ENCODE data around the gene CYTH2. TPM values are rescaled to one million over a fixed set of nuclear protein-coding genes. Genes with fewer than 3 reads are reported as not detected.

Gene CYTH2
- total RNA-seq, 1 donor from 2014 or later = 67.1 TPM

DNA sequence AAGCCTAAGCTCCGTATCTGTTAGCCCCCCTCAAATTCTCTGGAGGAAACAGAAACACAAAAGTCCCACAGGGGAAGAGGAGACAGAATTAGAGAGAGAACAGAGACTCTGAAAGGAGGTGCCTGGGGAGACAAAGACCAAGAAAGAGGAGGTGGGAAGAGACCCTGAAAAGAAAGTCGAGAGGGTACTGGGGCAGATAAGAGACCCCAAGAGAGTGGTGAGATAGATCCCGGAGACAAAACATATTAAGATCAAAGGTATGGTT lies 24.3 kb upstream of the CYTH2 start:
- Histone ChIP-seq H3K4me1 (ENCODE audit: insufficient read depth, low read length) (peaks cover 19% of the 10 kb centered on the region), H3K36me3 (ENCODE audit: insufficient read depth, low read length) (peaks cover 10% of the 10 kb centered on the region), H3K9ac (ENCODE audit: low read length) (peak overlapping the region; percentile 95), H3K27me3 (ENCODE audit: insufficient read depth, low read length) (peaks cover 18% of the 10 kb centered on the region), H3K4me3 (ENCODE audit: insufficient read depth, low read depth, low read length) (peak overlapping the region; percentile 100), H2AFZ (ENCODE audit: low read depth, low read length) (peak overlapping the region; percentile 76), H3K79me2 (ENCODE audit: insufficient read depth, low read length) (peaks cover 30% of the 10 kb centered on the region), H3K4me2 (ENCODE audit: low read length) (peak overlapping the region; percentile 91), H4K20me1 (ENCODE audit: insufficient read depth, low read length) (peaks cover 14% of the 10 kb centered on the region), H3K9me3 (ENCODE audit: insufficient read depth, low read depth, low read length) (no peaks in the 10 kb centered on the region), H3K27ac (ENCODE audit: low read depth, low read length) (no peak overlapping the region)
- Mint-ChIP-seq H3K9me3 (ENCODE audit: unreplicated experiment) (no peaks in the 10 kb centered on the region), H3K4me1 (ENCODE audit: low read depth, unreplicated experiment) (peaks cover 12% of the 10 kb centered on the region), H3K27me3 (ENCODE audit: low read depth, unreplicated experiment) (peaks cover 8% of the 10 kb centered on the region), H3K4me3 (ENCODE audit: unreplicated experiment) (peak overlapping the region; percentile 85), H3K36me3 (ENCODE audit: low read depth, unreplicated experiment) (peaks cover 19% of the 10 kb centered on the region), H3K27ac (ENCODE audit: unreplicated experiment) (peak overlapping the region; percentile 94)
- DNase-seq (ENCODE audit: low read depth) (no peak), FAIRE-seq (no peak)
- TF ChIP-seq EZH2 (IDR thresholded peaks at IDR 0.05; ENCODE audit: insufficient read depth, low read length) = no peak
- TF ChIP-seq, protein P1, sequence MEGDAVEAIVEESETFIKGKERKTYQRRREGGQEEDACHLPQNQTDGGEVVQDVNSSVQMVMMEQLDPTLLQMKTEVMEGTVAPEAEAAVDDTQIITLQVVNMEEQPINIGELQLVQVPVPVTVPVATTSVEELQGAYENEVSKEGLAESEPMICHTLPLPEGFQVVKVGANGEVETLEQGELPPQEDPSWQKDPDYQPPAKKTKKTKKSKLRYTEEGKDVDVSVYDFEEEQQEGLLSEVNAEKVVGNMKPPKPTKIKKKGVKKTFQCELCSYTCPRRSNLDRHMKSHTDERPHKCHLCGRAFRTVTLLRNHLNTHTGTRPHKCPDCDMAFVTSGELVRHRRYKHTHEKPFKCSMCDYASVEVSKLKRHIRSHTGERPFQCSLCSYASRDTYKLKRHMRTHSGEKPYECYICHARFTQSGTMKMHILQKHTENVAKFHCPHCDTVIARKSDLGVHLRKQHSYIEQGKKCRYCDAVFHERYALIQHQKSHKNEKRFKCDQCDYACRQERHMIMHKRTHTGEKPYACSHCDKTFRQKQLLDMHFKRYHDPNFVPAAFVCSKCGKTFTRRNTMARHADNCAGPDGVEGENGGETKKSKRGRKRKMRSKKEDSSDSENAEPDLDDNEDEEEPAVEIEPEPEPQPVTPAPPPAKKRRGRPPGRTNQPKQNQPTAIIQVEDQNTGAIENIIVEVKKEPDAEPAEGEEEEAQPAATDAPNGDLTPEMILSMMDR (IDR thresholded peaks at IDR 0.05; ENCODE audit: insufficient read depth, low read depth, low read length) = no peak

DNA sequence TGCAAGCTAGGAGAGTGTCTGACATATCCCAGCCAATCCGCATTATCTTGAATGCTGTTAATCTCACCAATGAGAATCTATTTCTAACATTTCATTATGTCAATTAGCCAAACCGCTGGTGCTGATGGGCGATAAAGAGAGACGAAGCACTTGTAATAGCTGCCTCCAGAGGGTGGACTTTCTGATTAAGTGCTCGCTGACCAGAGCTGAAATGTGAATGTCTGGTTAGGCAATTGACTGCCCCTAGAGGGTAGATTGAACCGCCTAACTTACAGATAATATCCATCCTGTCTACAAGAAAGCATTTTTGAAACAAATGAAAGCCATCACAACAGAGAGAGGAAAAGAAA lies 23.9 kb upstream of the CYTH2 start:
- peaks cover 30% of the 10 kb centered on the region for H3K79me2 ChIP-seq (ENCODE audit: insufficient read depth, low read length)
- Mint-ChIP-seq H3K27ac (ENCODE audit: unreplicated experiment) (peak overlapping the region; percentile 94), H3K36me3 (ENCODE audit: low read depth, unreplicated experiment) (peaks cover 19% of the 10 kb centered on the region), H3K4me3 (ENCODE audit: unreplicated experiment) (peak overlapping the region; percentile 85), H3K9me3 (ENCODE audit: unreplicated experiment) (no peaks in the 10 kb centered on the region), H3K27me3 (ENCODE audit: low read depth, unreplicated experiment) (peaks cover 8% of the 10 kb centered on the region), H3K4me1 (ENCODE audit: low read depth, unreplicated experiment) (peaks cover 12% of the 10 kb centered on the region)
- no peaks in the 10 kb centered on the region for H3K9me3 ChIP-seq (ENCODE audit: insufficient read depth, low read depth, low read length)
- TF ChIP-seq, protein P1 (IDR thresholded peaks at IDR 0.05; ENCODE audit: insufficient read depth, low read depth, low read length) = peak; percentile 87
- no peak for TF ChIP-seq EZH2 (IDR thresholded peaks at IDR 0.05; ENCODE audit: insufficient read depth, low read length)
- peaks cover 14% of the 10 kb centered on the region for H4K20me1 ChIP-seq (ENCODE audit: insufficient read depth, low read length)
- DNase-seq (ENCODE audit: low read depth) (peak; percentile 92), FAIRE-seq (peak; percentile 73)
- peak overlapping the region; percentile 76 for H2AFZ ChIP-seq (ENCODE audit: low read depth, low read length)
- peak overlapping the region; percentile 92 for H3K27ac ChIP-seq (ENCODE audit: low read depth, low read length)
- peak overlapping the region; percentile 95 for H3K9ac ChIP-seq (ENCODE audit: low read length)
- peaks cover 18% of the 10 kb centered on the region for H3K27me3 ChIP-seq (ENCODE audit: insufficient read depth, low read length)
- peak overlapping the region; percentile 100 for H3K4me3 ChIP-seq (ENCODE audit: insufficient read depth, low read depth, low read length)
- peak overlapping the region; percentile 91 for H3K4me2 ChIP-seq (ENCODE audit: low read length)
- H3K4me1 ChIP-seq (ENCODE audit: insufficient read depth, low read length) = peaks cover 19% of the 10 kb centered on the region
- H3K36me3 ChIP-seq (ENCODE audit: insufficient read depth, low read length) = peaks cover 10% of the 10 kb centered on the region

DNA sequence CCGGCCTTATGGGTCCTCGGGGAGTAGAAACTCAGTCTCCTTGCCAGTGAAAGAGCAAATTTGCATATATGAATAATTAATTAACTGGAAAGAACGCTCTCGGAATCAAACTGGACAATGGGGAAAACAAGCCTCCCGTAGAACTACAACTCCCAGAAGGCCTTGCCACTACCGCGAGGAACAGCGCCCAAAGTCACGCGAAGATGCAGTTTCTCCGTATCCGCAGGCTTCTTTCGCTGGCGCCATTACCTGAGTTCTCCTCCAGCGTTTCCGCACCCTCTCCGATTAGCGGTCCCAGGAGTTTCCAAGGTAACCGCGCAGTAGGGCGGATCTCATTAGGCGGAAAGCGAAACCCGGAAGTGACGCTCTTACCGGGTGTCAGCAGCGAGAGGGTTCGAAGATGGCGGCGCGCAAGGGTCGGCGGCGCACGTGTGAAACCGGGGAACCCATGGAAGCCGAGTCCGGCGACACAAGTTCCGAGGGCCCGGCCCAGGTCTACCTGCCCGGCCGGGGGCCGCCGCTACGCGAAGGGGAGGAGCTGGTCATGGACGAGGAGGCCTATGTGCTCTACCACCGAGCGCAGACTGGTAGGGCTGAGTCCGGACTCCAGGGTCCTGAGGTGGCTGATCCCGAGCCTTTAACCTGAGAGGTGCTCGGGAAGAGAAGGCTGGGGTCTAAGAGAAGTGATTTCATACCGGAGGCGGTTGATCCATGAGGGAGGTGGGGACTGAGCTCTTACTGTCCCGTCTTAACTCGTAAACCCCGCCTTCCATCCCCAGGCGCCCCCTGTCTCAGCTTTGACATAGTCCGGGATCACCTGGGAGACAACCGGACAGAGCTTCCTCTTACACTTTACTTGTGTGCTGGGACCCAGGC lies 23.3 kb upstream of the CYTH2 start, which contains the start of gene GRWD1:
Gene GRWD1, plus strand, starts transcription at position 378 of the 876 bp plus-strand sequence. Its CDS starts 23 bp downstream, at position 401.
- peak within 1 kb of the TSS; percentile 91 for H3K4me2 ChIP-seq (ENCODE audit: low read length)

More for the DNA sequence above, 23.3 kb upstream of the CYTH2 start, which contains the start of gene GRWD1:
- H3K79me2 ChIP-seq (ENCODE audit: insufficient read depth, low read length) = peaks cover 30% of the 10 kb centered on the region
- H3K9ac ChIP-seq (ENCODE audit: low read length) = peak within 1 kb of the TSS; percentile 95
- H3K4me3 ChIP-seq (ENCODE audit: insufficient read depth, low read depth, low read length) = peak within 1 kb of the TSS; percentile 100
- Mint-ChIP-seq H3K27ac (ENCODE audit: unreplicated experiment) (peak within 1 kb of the TSS; percentile 94), H3K4me3 (ENCODE audit: unreplicated experiment) (peak within 1 kb of the TSS; percentile 85), H3K4me1 (ENCODE audit: low read depth, unreplicated experiment) (peaks cover 12% of the 10 kb centered on the region), H3K9me3 (ENCODE audit: unreplicated experiment) (no peaks in the 10 kb centered on the region), H3K27me3 (ENCODE audit: low read depth, unreplicated experiment) (peaks cover 8% of the 10 kb centered on the region), H3K36me3 (ENCODE audit: low read depth, unreplicated experiment) (peaks cover 18% of the 10 kb centered on the region)
- H4K20me1 ChIP-seq (ENCODE audit: insufficient read depth, low read length) = peaks cover 14% of the 10 kb centered on the region
- H3K9me3 ChIP-seq (ENCODE audit: insufficient read depth, low read depth, low read length) = no peaks in the 10 kb centered on the region
- H3K36me3 ChIP-seq (ENCODE audit: insufficient read depth, low read length) = peaks cover 10% of the 10 kb centered on the region
- DNase-seq (ENCODE audit: low read depth) (peak; percentile 94), FAIRE-seq (peak; percentile 41)
- TF ChIP-seq EZH2 (IDR thresholded peaks at IDR 0.05; ENCODE audit: insufficient read depth, low read length) = no peak
- TF ChIP-seq, protein P1 (IDR thresholded peaks at IDR 0.05; ENCODE audit: insufficient read depth, low read depth, low read length) = no peak
- H3K4me1 ChIP-seq (ENCODE audit: insufficient read depth, low read length) = peaks cover 19% of the 10 kb centered on the region
- peak within 1 kb of the TSS; percentile 76 for H2AFZ ChIP-seq (ENCODE audit: low read depth, low read length)
- peak within 1 kb of the TSS; percentile 92 for H3K27ac ChIP-seq (ENCODE audit: low read depth, low read length)
- peaks cover 18% of the 10 kb centered on the region for H3K27me3 ChIP-seq (ENCODE audit: insufficient read depth, low read length)

Measured in astrocyte (in vitro differentiated cells and primary cell).